ENCODE results near the gene COL1A1.

COL1A1 gene

GRCh38 chr17:50165066-50165465, 36.4 kb downstream of the COL1A1 start:
- no peak for TF ChIP-seq FOXM1 (IDR thresholded peaks at IDR 0.05; ENCODE audit: borderline replicate concordance, low read depth)
- TF ChIP-seq USF1 (IDR thresholded peaks at IDR 0.05), result no peak
- no peak for TF ChIP-seq TCF12 (IDR thresholded peaks at IDR 0.05; ENCODE audit: low read depth)
- TF ChIP-seq TEAD4 (IDR thresholded peaks at IDR 0.05), result no peak
- TF ChIP-seq CEBPB (IDR thresholded peaks at IDR 0.05), result no peak

- no peak for TF ChIP-seq USF1 (IDR thresholded peaks at IDR 0.05)
- no peak for TF ChIP-seq RAD21 (IDR thresholded peaks at IDR 0.05; ENCODE audit: low read depth)
- TF ChIP-seq MAX (IDR thresholded peaks at IDR 0.05), result no peak
- no peak for TF ChIP-seq YY1 (IDR thresholded peaks at IDR 0.05; ENCODE audit: low read depth)
- TF ChIP-seq TEAD4 (IDR thresholded peaks at IDR 0.05), result no peak
- no peak for TF ChIP-seq EGR1 (IDR thresholded peaks at IDR 0.05)
- no peak for TF ChIP-seq CEBPB (IDR thresholded peaks at IDR 0.05)
- no peak for TF ChIP-seq FOXM1 (IDR thresholded peaks at IDR 0.05; ENCODE audit: borderline replicate concordance, low read depth)
- no peak for TF ChIP-seq ZBTB7A (IDR thresholded peaks at IDR 0.05; ENCODE audit: low read depth)
- TF ChIP-seq TAF1 (IDR thresholded peaks at IDR 0.05; ENCODE audit: low read depth), result no peak
These were observed 36.8 kb downstream of the COL1A1 start for GRCh38 chr17:50164697-50164988.

- TF ChIP-seq TCF12 (IDR thresholded peaks at IDR 0.05; ENCODE audit: low read depth) (no peak), MAX (IDR thresholded peaks at IDR 0.05) (peak; percentile 31; the same call in 1 of the 2 replicates), EGR1 (IDR thresholded peaks at IDR 0.05) (peak; percentile 74)
These were observed 37.4 kb downstream of the COL1A1 start for GRCh38 chr17:50163843-50164696.

- no peak for TF ChIP-seq REST (IDR thresholded peaks at IDR 0.05; ENCODE audit: low read depth)
- no peak for TF ChIP-seq ZBTB7A (IDR thresholded peaks at IDR 0.05; ENCODE audit: low read depth)
- no peak for TF ChIP-seq TCF12 (IDR thresholded peaks at IDR 0.05; ENCODE audit: low read depth)
- TF ChIP-seq FOXM1 (IDR thresholded peaks at IDR 0.05; ENCODE audit: borderline replicate concordance, low read depth), result no peak
- TF ChIP-seq EP300 (IDR thresholded peaks at IDR 0.05; ENCODE audit: borderline replicate concordance), result no peak
- TF ChIP-seq NFIC (IDR thresholded peaks at IDR 0.05), result no peak
- no peak for TF ChIP-seq TEAD4 (IDR thresholded peaks at IDR 0.05)
- TF ChIP-seq CEBPB (IDR thresholded peaks at IDR 0.05), result no peak
- no peak for TF ChIP-seq EGR1 (IDR thresholded peaks at IDR 0.05)
- TF ChIP-seq TAF1 (IDR thresholded peaks at IDR 0.05; ENCODE audit: low read depth), result no peak
- TF ChIP-seq USF1 (IDR thresholded peaks at IDR 0.05), result no peak
- TF ChIP-seq YY1 (IDR thresholded peaks at IDR 0.05; ENCODE audit: low read depth), result no peak
- no peak for TF ChIP-seq RAD21 (IDR thresholded peaks at IDR 0.05; ENCODE audit: low read depth)
- TF ChIP-seq CREB1 (IDR thresholded peaks at IDR 0.05; ENCODE audit: low read depth), result no peak
- no peak for TF ChIP-seq MAX (IDR thresholded peaks at IDR 0.05)
These were observed 38.8 kb downstream of the COL1A1 start for GRCh38 chr17:50162466-50163254.

- no peak for TF ChIP-seq FOXM1 (IDR thresholded peaks at IDR 0.05; ENCODE audit: borderline replicate concordance, low read depth)
- no peak for TF ChIP-seq NFIC (IDR thresholded peaks at IDR 0.05)
- no peak for TF ChIP-seq TEAD4 (IDR thresholded peaks at IDR 0.05)
- no peak for TF ChIP-seq MAX (IDR thresholded peaks at IDR 0.05)
- TF ChIP-seq CREB1 (IDR thresholded peaks at IDR 0.05; ENCODE audit: low read depth), result no peak
These were observed 39.5 kb downstream of the COL1A1 start for GRCh38 chr17:50161911-50162288.

- no peak for TF ChIP-seq REST (IDR thresholded peaks at IDR 0.05; ENCODE audit: low read depth)
- no peak for TF ChIP-seq NFIC (IDR thresholded peaks at IDR 0.05)
- TF ChIP-seq ZBTB7A (IDR thresholded peaks at IDR 0.05; ENCODE audit: low read depth), result peak; percentile 91; the same call in 1 of the 2 replicates
- TF ChIP-seq YY1 (IDR thresholded peaks at IDR 0.05; ENCODE audit: low read depth), result 0 out of 2 replicates have a peak, but pooled peaks have one; percentile 42
- TF ChIP-seq FOXM1 (IDR thresholded peaks at IDR 0.05; ENCODE audit: borderline replicate concordance, low read depth), result no peak
- TF ChIP-seq TAF1 (IDR thresholded peaks at IDR 0.05; ENCODE audit: low read depth), result 0 out of 2 replicates have a peak, but pooled peaks have one; percentile 39
- TF ChIP-seq RAD21 (IDR thresholded peaks at IDR 0.05; ENCODE audit: low read depth), result peak; percentile 63; the same call in 1 of the 2 replicates
- TF ChIP-seq EGR1 (IDR thresholded peaks at IDR 0.05), result peak; percentile 84
- TF ChIP-seq CREB1 (IDR thresholded peaks at IDR 0.05; ENCODE audit: low read depth), result no peak
- peak; percentile 25; the same call in 1 of the 2 replicates for TF ChIP-seq EP300 (IDR thresholded peaks at IDR 0.05; ENCODE audit: borderline replicate concordance)
- no peak for TF ChIP-seq USF1 (IDR thresholded peaks at IDR 0.05)
- TF ChIP-seq CEBPB (IDR thresholded peaks at IDR 0.05), result no peak
- no peak for TF ChIP-seq TEAD4 (IDR thresholded peaks at IDR 0.05)
- peak; percentile 54; the same call in 1 of the 2 replicates for TF ChIP-seq MAX (IDR thresholded peaks at IDR 0.05)
- peak; percentile 16; the same call in 1 of the 2 replicates for TF ChIP-seq TCF12 (IDR thresholded peaks at IDR 0.05; ENCODE audit: low read depth)
These were observed 40.2 kb downstream of the COL1A1 start for GRCh38 chr17:50161023-50161910.
